ENCODE measurements around the gene PKD2.

PKD2 gene

GRCh38 chr4:88007304-88008121, at the start of gene PKD2:
Gene PKD2, plus strand, starts transcription at chr4:88007635. Its CDS starts 99 bp downstream, at chr4:88007734.
- in situ Hi-C loops (cut with MboI; ENCODE audit: low sequenced_read_pairs) = no loop called here

GRCh38 chr4:87961993-87962392, 45.4 kb upstream of the PKD2 start:
- in situ Hi-C loops (cut with MboI; ENCODE audit: low sequenced_read_pairs) = no loop called here

GRCh38 chr4:87962398-87963146, 44.9 kb upstream of the PKD2 start:
- in situ Hi-C loops (cut with MboI; ENCODE audit: low sequenced_read_pairs) = no loop called here

GRCh38 chr4:87965501-87965975, 41.9 kb upstream of the PKD2 start:
- in situ Hi-C loops (cut with MboI; ENCODE audit: low sequenced_read_pairs) = no loop called here

GRCh38 chr4:87966095-87966496, 41.3 kb upstream of the PKD2 start:
- in situ Hi-C loops (cut with MboI; ENCODE audit: low sequenced_read_pairs) = no loop called here

GRCh38 chr4:87967193-87967592, 40.2 kb upstream of the PKD2 start:
- in situ Hi-C loops (cut with MboI; ENCODE audit: low sequenced_read_pairs) = no loop called here

- in situ Hi-C loops (cut with MboI; ENCODE audit: low sequenced_read_pairs) = no loop called here
Measured at GRCh38 chr4:87970121-87970520, 37.3 kb upstream of the PKD2 start.

- in situ Hi-C loops (cut with MboI; ENCODE audit: low sequenced_read_pairs) = no loop called here
Measured at GRCh38 chr4:87971866-87972265, 35.6 kb upstream of the PKD2 start.

- in situ Hi-C loops (cut with MboI; ENCODE audit: low sequenced_read_pairs) = no loop called here
Measured at GRCh38 chr4:87973283-87974169, 33.9 kb upstream of the PKD2 start.

GRCh38 chr4:87974856-87975462, 32.5 kb upstream of the PKD2 start:
- in situ Hi-C loops (cut with MboI; ENCODE audit: low sequenced_read_pairs) = no loop called here

- in situ Hi-C loops (cut with MboI; ENCODE audit: low sequenced_read_pairs) = no loop called here
Measured at GRCh38 chr4:87975466-87975865, 32.0 kb upstream of the PKD2 start, which contains the start of gene SPP1. Gene SPP1, plus strand, starts transcription at chr4:87975714. Its CDS starts 1,182 bp downstream, at chr4:87976896.

- in situ Hi-C loops (cut with MboI; ENCODE audit: low sequenced_read_pairs) = no loop called here
Measured at GRCh38 chr4:87977521-87978278, 29.7 kb upstream of the PKD2 start.

- in situ Hi-C loops (cut with MboI; ENCODE audit: low sequenced_read_pairs) = no loop called here
Measured at GRCh38 chr4:87978681-87979080, 28.8 kb upstream of the PKD2 start.

GRCh38 chr4:87979810-87980209, 27.6 kb upstream of the PKD2 start:
- in situ Hi-C loops (cut with MboI; ENCODE audit: low sequenced_read_pairs) = no loop called here

GRCh38 chr4:87981486-87981885, 25.9 kb upstream of the PKD2 start:
- in situ Hi-C loops (cut with MboI; ENCODE audit: low sequenced_read_pairs) = no loop called here

GRCh38 chr4:87982036-87982435, 25.4 kb upstream of the PKD2 start:
- in situ Hi-C loops (cut with MboI; ENCODE audit: low sequenced_read_pairs) = no loop called here

GRCh38 chr4:87982446-87983010, 24.9 kb upstream of the PKD2 start:
- in situ Hi-C loops (cut with MboI; ENCODE audit: low sequenced_read_pairs) = no loop called here

GRCh38 chr4:87983996-87984395, 23.4 kb upstream of the PKD2 start:
- in situ Hi-C loops (cut with MboI; ENCODE audit: low sequenced_read_pairs) = no loop called here

GRCh38 chr4:87985097-87985886, 22.1 kb upstream of the PKD2 start:
- in situ Hi-C loops (cut with MboI; ENCODE audit: low sequenced_read_pairs) = no loop called here
